Measurements from ENCODE around the gene MYD88. TPM values are rescaled to one million over a fixed set of nuclear protein-coding genes. Genes with fewer than 3 reads are reported as not detected.

The MYD88 gene
- total RNA-seq, 1 experiment from 2014 or later = 19.2 TPM

- TF ChIP-seq, protein P1, sequence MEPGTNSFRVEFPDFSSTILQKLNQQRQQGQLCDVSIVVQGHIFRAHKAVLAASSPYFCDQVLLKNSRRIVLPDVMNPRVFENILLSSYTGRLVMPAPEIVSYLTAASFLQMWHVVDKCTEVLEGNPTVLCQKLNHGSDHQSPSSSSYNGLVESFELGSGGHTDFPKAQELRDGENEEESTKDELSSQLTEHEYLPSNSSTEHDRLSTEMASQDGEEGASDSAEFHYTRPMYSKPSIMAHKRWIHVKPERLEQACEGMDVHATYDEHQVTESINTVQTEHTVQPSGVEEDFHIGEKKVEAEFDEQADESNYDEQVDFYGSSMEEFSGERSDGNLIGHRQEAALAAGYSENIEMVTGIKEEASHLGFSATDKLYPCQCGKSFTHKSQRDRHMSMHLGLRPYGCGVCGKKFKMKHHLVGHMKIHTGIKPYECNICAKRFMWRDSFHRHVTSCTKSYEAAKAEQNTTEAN (CRISPR knock-in tag; IDR thresholded peaks at IDR 0.05) = no peak
- no peak for TF ChIP-seq EMX1 (CRISPR knock-in tag; IDR thresholded peaks at IDR 0.05)
- TF ChIP-seq ETV6 (CRISPR knock-in tag; IDR thresholded peaks at IDR 0.05) = peak; percentile 44; the same call in 1 of the 2 replicates
- no peak for TF ChIP-seq ZNF416 (CRISPR knock-in tag; IDR thresholded peaks at IDR 0.05)
- TF ChIP-seq, protein P2, sequence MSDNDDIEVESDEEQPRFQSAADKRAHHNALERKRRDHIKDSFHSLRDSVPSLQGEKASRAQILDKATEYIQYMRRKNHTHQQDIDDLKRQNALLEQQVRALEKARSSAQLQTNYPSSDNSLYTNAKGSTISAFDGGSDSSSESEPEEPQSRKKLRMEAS (CRISPR knock-in tag; IDR thresholded peaks at IDR 0.05) = peak; percentile 78
- peak; percentile 99 for TF ChIP-seq ZBTB21 (CRISPR knock-in tag; IDR thresholded peaks at IDR 0.05; ENCODE audit: borderline replicate concordance)
- peak; percentile 54; the same call in 1 of the 2 replicates for TF ChIP-seq ZNF219 (CRISPR knock-in tag; IDR thresholded peaks at IDR 0.05; ENCODE audit: borderline replicate concordance)
- TF ChIP-seq GABPB1 (CRISPR knock-in tag; IDR thresholded peaks at IDR 0.05) = peak; percentile 53
- TF ChIP-seq MYBL2 (CRISPR knock-in tag; IDR thresholded peaks at IDR 0.05) = 0 out of 2 replicates have a peak, but pooled peaks have one; percentile 68
- peak; percentile 72; the same call in 1 of the 2 replicates for TF ChIP-seq SP1 (CRISPR knock-in tag; conservative IDR thresholded peaks at IDR 0.05)
- TF ChIP-seq, protein P3, sequence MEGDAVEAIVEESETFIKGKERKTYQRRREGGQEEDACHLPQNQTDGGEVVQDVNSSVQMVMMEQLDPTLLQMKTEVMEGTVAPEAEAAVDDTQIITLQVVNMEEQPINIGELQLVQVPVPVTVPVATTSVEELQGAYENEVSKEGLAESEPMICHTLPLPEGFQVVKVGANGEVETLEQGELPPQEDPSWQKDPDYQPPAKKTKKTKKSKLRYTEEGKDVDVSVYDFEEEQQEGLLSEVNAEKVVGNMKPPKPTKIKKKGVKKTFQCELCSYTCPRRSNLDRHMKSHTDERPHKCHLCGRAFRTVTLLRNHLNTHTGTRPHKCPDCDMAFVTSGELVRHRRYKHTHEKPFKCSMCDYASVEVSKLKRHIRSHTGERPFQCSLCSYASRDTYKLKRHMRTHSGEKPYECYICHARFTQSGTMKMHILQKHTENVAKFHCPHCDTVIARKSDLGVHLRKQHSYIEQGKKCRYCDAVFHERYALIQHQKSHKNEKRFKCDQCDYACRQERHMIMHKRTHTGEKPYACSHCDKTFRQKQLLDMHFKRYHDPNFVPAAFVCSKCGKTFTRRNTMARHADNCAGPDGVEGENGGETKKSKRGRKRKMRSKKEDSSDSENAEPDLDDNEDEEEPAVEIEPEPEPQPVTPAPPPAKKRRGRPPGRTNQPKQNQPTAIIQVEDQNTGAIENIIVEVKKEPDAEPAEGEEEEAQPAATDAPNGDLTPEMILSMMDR (IDR thresholded peaks at IDR 0.05) = no peak
- TF ChIP-seq CREM (CRISPR knock-in tag; IDR thresholded peaks at IDR 0.05) = peak; percentile 93
- no peak for TF ChIP-seq JAZF1 (CRISPR knock-in tag; IDR thresholded peaks at IDR 0.05)
- TF ChIP-seq ATF3 (CRISPR knock-in tag; conservative IDR thresholded peaks at IDR 0.05) = no peak
- no peak for TF ChIP-seq PRRX2 (CRISPR knock-in tag; IDR thresholded peaks at IDR 0.05)
- no peak for TF ChIP-seq PREB (CRISPR knock-in tag; IDR thresholded peaks at IDR 0.05; ENCODE audit: borderline replicate concordance)
- TF ChIP-seq FOXJ3 (CRISPR knock-in tag; IDR thresholded peaks at IDR 0.05; ENCODE audit: borderline replicate concordance) = no peak
- TF ChIP-seq, protein P4, sequence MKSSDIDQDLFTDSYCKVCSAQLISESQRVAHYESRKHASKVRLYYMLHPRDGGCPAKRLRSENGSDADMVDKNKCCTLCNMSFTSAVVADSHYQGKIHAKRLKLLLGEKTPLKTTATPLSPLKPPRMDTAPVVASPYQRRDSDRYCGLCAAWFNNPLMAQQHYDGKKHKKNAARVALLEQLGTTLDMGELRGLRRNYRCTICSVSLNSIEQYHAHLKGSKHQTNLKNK (CRISPR knock-in tag; IDR thresholded peaks at IDR 0.05) = no peak
- TF ChIP-seq ZNF232 (CRISPR knock-in tag; IDR thresholded peaks at IDR 0.05) = peak; percentile 75; the same call in 1 of the 2 replicates
- TF ChIP-seq CREB1 (CRISPR knock-in tag; IDR thresholded peaks at IDR 0.05) = no peak
- no peak; the same call in 1 of the 2 replicates for TF ChIP-seq TCF7 (CRISPR knock-in tag; IDR thresholded peaks at IDR 0.05; ENCODE audit: low read depth)
- no peak for TF ChIP-seq AFF4 (CRISPR knock-in tag; IDR thresholded peaks at IDR 0.05; ENCODE audit: borderline replicate concordance)
These were observed 26.7 kb downstream of the MYD88 start, which contains the start of gene OXSR1 (continued) for GRCh38 chr3:38164952-38165721.
